HFFc6 (cell line): ENCODE measurements around the gene HMX1. TPM values are rescaled to one million over a fixed set of nuclear protein-coding genes. Genes with fewer than 3 reads are reported as not detected.

Experiments used
- DNase-seq: peaks from one replicate; pipeline ENCODE4 v3.0.0-alpha.2; 2018
- H3K27ac Mint-ChIP-seq: 2 replicates; pipeline ENCODE4 v1.8.0; 2020; ENCODE audit warnings: mild to moderate bottlenecking, mixed read lengths
- H3K27me3 Mint-ChIP-seq: 2 replicates; pipeline ENCODE4 v1.8.0; 2021; ENCODE audit warnings: mild to moderate bottlenecking, moderate library complexity, mixed read lengths; ENCODE audit not compliant: insufficient read depth
- H3K36me3 Mint-ChIP-seq: 2 replicates; pipeline ENCODE4 v1.8.0; 2021; ENCODE audit warnings: low read depth, mixed read lengths
- H3K4me1 Mint-ChIP-seq: 2 replicates; pipeline ENCODE4 v1.8.0; 2020; ENCODE audit warnings: low read depth, mixed read lengths
- H3K4me3 Mint-ChIP-seq: 2 replicates; pipeline ENCODE4 v1.8.0; 2020; ENCODE audit warnings: mild to moderate bottlenecking, moderate library complexity, mixed read lengths
- H3K9me3 Mint-ChIP-seq: 2 replicates; pipeline ENCODE4 v1.8.0; 2020; ENCODE audit warnings: mild to moderate bottlenecking, mixed read lengths
- CTCF ChIP-seq: fragments of 200-600 bp; sonication (generic); IDR thresholded peaks from 2 replicates; pipeline ENCODE4 v1.5.0; 2021; ENCODE audit warnings: antibody characterized with exemption, mild to moderate bottlenecking
- total RNA-seq, 6 experiments: library from RNA; stranded (reverse); fragmentation: NEBNext Ultra II Directional; extraction: Animal tissue kit (Norgen Biotek cat#: 25700); gene quantifications; 2 replicates in 1 of 6; 3 replicates in 5 of 6; pipeline ENCODE4 v1.2.3, GENCODE V29; 2021

HMX1 gene
- total RNA-seq, 6 experiments from 2014 or later: not detected

GRCh38 chr4:8861576-8862295, 9.9 kb downstream of the HMX1 start:
- H3K27me3 Mint-ChIP-seq: peaks cover 56% of the 10 kb centered on the region
- no peaks in the 10 kb centered on the region for H3K36me3 Mint-ChIP-seq
- no peak for TF ChIP-seq CTCF
- DNase-seq: no peak
- H3K27ac Mint-ChIP-seq: no peak overlapping the region
- H3K4me1 Mint-ChIP-seq: 0 out of 2 replicates have a peak, but pooled peaks cover 2% of the 10 kb centered on the region
- no peak overlapping the region for H3K4me3 Mint-ChIP-seq
- no peaks in the 10 kb centered on the region for H3K9me3 Mint-ChIP-seq

- H3K27ac Mint-ChIP-seq: no peak overlapping the region
Measured at GRCh38 chr4:8860892-8861575, 10.6 kb downstream of the HMX1 start.

GRCh38 chr4:8860096-8860891, 11.3 kb downstream of the HMX1 start:
- no peaks in the 10 kb centered on the region for H3K36me3 Mint-ChIP-seq
- no peak for DNase-seq
- no peak for TF ChIP-seq CTCF
- H3K4me3 Mint-ChIP-seq: no peak overlapping the region
- no peaks in the 10 kb centered on the region for H3K4me1 Mint-ChIP-seq
- no peaks in the 10 kb centered on the region for H3K9me3 Mint-ChIP-seq
- peaks cover 61% of the 10 kb centered on the region for H3K27me3 Mint-ChIP-seq
- H3K27ac Mint-ChIP-seq: no peak overlapping the region

More at GRCh38 chr4:8860892-8861575, 10.6 kb downstream of the HMX1 start:
- no peaks in the 10 kb centered on the region for H3K9me3 Mint-ChIP-seq
- DNase-seq: no peak
- H3K4me1 Mint-ChIP-seq: no peaks in the 10 kb centered on the region
- peaks cover 56% of the 10 kb centered on the region for H3K27me3 Mint-ChIP-seq
- TF ChIP-seq CTCF: no peak
- no peak overlapping the region for H3K4me3 Mint-ChIP-seq
- H3K36me3 Mint-ChIP-seq: no peaks in the 10 kb centered on the region

- Mint-ChIP-seq H3K9me3 (no peaks in the 10 kb centered on the region), H3K27me3 (peaks cover 60% of the 10 kb centered on the region), H3K27ac (no peak overlapping the region), H3K4me1 (0 out of 2 replicates have a peak, but pooled peaks cover 5% of the 10 kb centered on the region), H3K36me3 (no peaks in the 10 kb centered on the region), H3K4me3 (no peak overlapping the region)
- DNase-seq: no peak
- TF ChIP-seq CTCF: no peak
Measured at GRCh38 chr4:8859550-8860095, 12.0 kb downstream of the HMX1 start.

GRCh38 chr4:8858701-8859210, 12.9 kb downstream of the HMX1 start:
- Mint-ChIP-seq H3K4me1 (0 out of 2 replicates have a peak, but pooled peaks cover 7% of the 10 kb centered on the region), H3K9me3 (no peaks in the 10 kb centered on the region), H3K27ac (no peak overlapping the region), H3K4me3 (no peak overlapping the region), H3K36me3 (no peaks in the 10 kb centered on the region), H3K27me3 (peaks cover 57% of the 10 kb centered on the region)
- TF ChIP-seq CTCF: no peak
- DNase-seq: no peak
